Mucosa of gallbladder (tissue), 1 donor: Measurements from ENCODE around the gene DUT. TPM values are rescaled to one million over a fixed set of nuclear protein-coding genes. Genes with fewer than 3 reads are reported as not detected.

Experiments used
- DNase-seq: peaks from one replicate; pipeline ENCODE4 v3.0.0-alpha.2; 2020; ENCODE audit warnings: low spot score
- total RNA-seq: library from RNA; stranded (reverse); gene quantifications from one replicate; pipeline ENCODE4 v1.2.1, GENCODE V29; 2021
- donor health status: DM: no; HTN: no; CAD: no.

Gene DUT
- total RNA-seq, 1 donor from 2014 or later: 95.0 TPM

GRCh38 chr15:48371550-48371949 lies 40.3 kb downstream of the DUT start:
- DNase-seq: no peak

GRCh38 chr15:48371961-48372360 lies 40.7 kb downstream of the DUT start:
- no peak for DNase-seq

- DNase-seq: no peak
These were observed 42.7 kb downstream of the DUT start for GRCh38 chr15:48373821-48374451.

- no peak for DNase-seq
These were observed 43.2 kb downstream of the DUT start for GRCh38 chr15:48374472-48374871.

- no peak for DNase-seq
These were observed 44.5 kb downstream of the DUT start for GRCh38 chr15:48375767-48376166.

DNA sequence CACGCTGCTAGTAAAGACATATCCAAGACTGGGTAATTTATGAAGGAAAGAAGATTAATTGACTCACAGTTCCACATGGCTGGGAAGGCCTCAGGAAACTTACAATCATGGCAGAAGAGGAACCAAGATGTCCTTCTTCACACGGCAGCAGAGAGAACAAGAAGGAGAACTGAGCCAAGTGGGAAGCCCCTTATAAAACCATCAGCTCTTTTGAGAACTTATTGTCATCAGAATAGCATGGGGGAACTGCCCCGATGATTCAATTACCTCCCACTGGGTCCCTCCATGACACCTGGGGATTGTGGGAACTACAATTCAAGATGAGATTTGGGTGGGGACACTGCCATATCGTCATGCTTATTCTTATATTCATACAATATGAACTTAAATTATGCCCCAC lies 49.0 kb downstream of the DUT start:
- no peak for DNase-seq

DNA sequence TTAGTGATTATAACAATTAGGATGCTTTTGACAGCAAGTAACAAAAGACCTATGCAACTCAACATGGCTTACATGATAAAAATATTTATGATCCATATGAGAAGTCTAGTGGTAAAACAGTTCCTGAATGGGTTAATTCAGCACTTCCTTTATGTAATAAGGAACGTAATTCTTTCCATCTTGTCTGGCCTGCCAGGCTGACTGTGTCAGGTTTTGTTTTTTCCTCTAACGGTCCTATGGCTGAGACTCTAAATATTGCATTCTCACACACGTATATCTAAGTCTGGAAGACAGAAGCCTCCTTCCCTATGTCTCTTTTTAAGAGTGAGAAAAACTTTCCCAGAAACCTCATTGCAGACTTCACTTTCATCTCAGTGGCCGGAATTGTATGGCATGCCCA lies 50.6 kb downstream of the DUT start:
- no peak for DNase-seq

DNA sequence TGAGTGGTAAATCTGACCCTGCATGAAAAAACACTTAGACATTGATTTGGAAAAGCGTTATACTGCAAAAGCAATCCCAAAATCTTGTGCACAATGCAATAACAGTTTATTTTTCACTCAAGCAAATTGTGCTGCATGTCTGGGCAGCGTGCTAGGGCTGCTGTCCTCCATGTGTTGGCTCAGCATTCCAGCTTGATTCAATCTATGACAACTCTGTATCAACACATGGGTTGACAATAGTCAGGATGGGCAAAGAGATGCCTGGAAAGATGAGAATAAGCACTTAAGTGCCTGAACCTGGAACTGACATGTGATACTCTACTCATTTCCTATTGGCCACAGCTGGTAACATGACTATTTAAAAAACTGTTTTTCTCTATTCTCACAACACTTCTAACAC lies 51.8 kb downstream of the DUT start:
- no peak for DNase-seq

GRCh38 chr15:48384616-48385015 lies 53.4 kb downstream of the DUT start:
- no peak for DNase-seq

GRCh38 chr15:48385031-48385830 lies 54.0 kb downstream of the DUT start:
- DNase-seq: no peak

- no peak for DNase-seq
These were observed 57.0 kb downstream of the DUT start for GRCh38 chr15:48388016-48388851.

GRCh38 chr15:48388910-48389309 lies 57.7 kb downstream of the DUT start:
- no peak for DNase-seq

DNA sequence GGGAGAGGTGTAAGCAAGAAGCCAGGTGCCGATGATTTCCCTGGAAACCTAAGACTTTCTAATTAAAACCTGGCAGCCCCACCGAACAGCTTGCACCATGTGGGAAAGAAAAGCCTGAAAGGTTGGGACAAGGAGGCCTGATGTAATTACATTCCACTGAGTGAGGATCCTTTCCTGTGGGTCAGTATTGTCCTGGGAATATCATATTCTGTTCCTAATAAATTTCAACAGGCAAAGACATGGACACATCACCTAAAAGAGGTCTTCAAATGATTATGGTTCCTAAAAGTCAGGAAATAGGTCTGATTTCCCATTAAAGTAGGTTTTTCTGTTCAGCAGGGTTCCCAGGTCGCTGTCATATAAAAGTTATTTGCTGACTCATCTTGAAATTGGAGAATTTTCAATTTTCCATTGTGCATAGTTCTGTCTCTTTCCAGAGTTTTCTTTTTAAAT lies 58.5 kb downstream of the DUT start:
- no peak for DNase-seq

GRCh38 chr15:48391950-48392349 lies 60.7 kb downstream of the DUT start:
- no peak for DNase-seq

DNA sequence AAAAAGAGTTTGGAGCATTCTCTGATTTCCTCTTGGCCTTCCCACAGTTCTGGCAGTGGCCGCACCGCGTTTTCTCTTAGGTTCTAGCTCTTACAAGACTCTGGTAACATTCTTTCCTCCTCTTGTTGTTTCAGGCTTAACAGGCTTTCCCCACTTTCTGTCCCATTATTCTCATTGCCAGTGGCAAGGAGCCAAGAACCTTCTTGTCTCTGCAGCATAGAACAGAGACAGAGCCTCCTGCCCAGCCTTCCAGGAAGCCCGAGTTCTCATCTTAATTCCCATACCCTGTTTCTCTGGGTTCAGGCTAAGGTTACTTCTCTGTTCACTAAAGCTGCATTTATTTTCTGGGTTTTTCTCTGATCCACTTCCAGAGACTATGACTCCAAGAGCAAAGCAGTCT lies 61.1 kb downstream of the DUT start:
- peak; percentile 48 for DNase-seq

Other genes with a start within 250 kb of the DUT start
- not detected for gene SLC24A5, start 210.4 kb upstream of the DUT start, total RNA-seq
- gene MYEF2, start 153.1 kb upstream of the DUT start, total RNA-seq: 41.1 TPM
- gene CTXN2, start 139.8 kb upstream of the DUT start, total RNA-seq: 0.06 TPM
- gene SLC12A1, start 125.1 kb upstream of the DUT start, total RNA-seq: not detected